Glutamatergic neuron (in vitro differentiated cells): ENCODE data around the gene COPS2. TPM values are rescaled to one million over a fixed set of nuclear protein-coding genes. Genes with fewer than 3 reads are reported as not detected.

Experiments
- DNase-seq: peaks from one replicate; pipeline ENCODE4 v3.0.0; 2022
- H3K27ac Mint-ChIP-seq: one replicate; pipeline ENCODE4 v1.8.0; 2020; ENCODE audit warnings: mild to moderate bottlenecking, mixed read lengths, inconsistent platforms; ENCODE audit not compliant: unreplicated experiment
- H3K27me3 Mint-ChIP-seq: one replicate; pipeline ENCODE4 v1.8.0; 2020; ENCODE audit warnings: mild to moderate bottlenecking, moderate library complexity, mixed read lengths, inconsistent platforms; ENCODE audit not compliant: unreplicated experiment
- H3K36me3 Mint-ChIP-seq: one replicate; pipeline ENCODE4 v1.8.0; 2020; ENCODE audit warnings: mild to moderate bottlenecking, mixed read lengths, inconsistent platforms; ENCODE audit not compliant: unreplicated experiment
- H3K4me1 Mint-ChIP-seq: one replicate; pipeline ENCODE4 v1.8.0; 2020; ENCODE audit warnings: mild to moderate bottlenecking, low read depth, mixed read lengths, inconsistent platforms; ENCODE audit not compliant: unreplicated experiment
- H3K4me3 Mint-ChIP-seq: one replicate; pipeline ENCODE4 v1.8.0; 2020; ENCODE audit warnings: mild to moderate bottlenecking, mixed read lengths, inconsistent platforms; ENCODE audit not compliant: unreplicated experiment
- H3K9me3 Mint-ChIP-seq: one replicate; pipeline ENCODE4 v1.8.0; 2020; ENCODE audit warnings: mild to moderate bottlenecking, moderate library complexity, mixed read lengths, inconsistent platforms; ENCODE audit not compliant: unreplicated experiment
- CTCF ChIP-seq: fragments of 200-600 bp; sonication (generic); IDR thresholded peaks from one replicate; pipeline ENCODE4 v1.5.0; 2021; ENCODE audit not compliant: partially characterized antibody, unreplicated experiment
- total RNA-seq: library from RNA; stranded (reverse); fragmentation: NEBNext Ultra II Directional; extraction: Animal tissue kit (Norgen Biotek cat#: 25700); gene quantifications from one replicate; pipeline ENCODE4 v1.2.1, GENCODE V29; 2021; ENCODE audit not compliant: unreplicated experiment

COPS2 gene
- total RNA-seq, 1 donor from 2014 or later = 71.8 TPM

DNA sequence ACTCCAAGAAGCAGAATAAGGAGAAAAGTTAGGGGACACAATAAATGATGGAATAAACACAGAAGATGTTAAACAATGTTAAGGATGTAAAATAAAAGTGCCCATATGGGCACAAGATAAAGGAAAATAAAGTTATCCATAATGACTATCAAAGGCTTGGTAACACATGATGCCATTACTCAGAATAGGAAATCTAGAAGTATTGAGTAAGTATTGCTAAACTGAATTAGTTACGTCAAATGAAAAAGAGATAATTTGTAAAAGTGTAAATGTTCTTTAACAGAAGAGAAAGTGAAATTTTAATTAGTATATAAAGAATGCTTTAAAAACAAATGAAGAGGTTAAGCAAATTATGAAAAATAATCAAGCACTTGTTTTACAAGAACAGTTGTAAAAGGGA, 6.7 kb downstream of the COPS2 start:
- Mint-ChIP-seq H3K27ac (no peak overlapping the region), H3K36me3 (no peaks in the 10 kb centered on the region), H3K27me3 (no peaks in the 10 kb centered on the region), H3K4me1 (peaks cover 8% of the 10 kb centered on the region), H3K4me3 (no peak overlapping the region), H3K9me3 (no peaks in the 10 kb centered on the region)
- DNase-seq = no peak
- no peak for TF ChIP-seq CTCF

GRCh38 chr15:49148298-49148697, 7.1 kb downstream of the COPS2 start:
- no peak for DNase-seq
- no peak overlapping the region for H3K4me3 Mint-ChIP-seq
- peaks cover 6% of the 10 kb centered on the region for H3K4me1 Mint-ChIP-seq
- H3K36me3 Mint-ChIP-seq = no peaks in the 10 kb centered on the region
- no peak overlapping the region for H3K27ac Mint-ChIP-seq
- no peaks in the 10 kb centered on the region for H3K27me3 Mint-ChIP-seq
- TF ChIP-seq CTCF = no peak
- no peaks in the 10 kb centered on the region for H3K9me3 Mint-ChIP-seq

DNA sequence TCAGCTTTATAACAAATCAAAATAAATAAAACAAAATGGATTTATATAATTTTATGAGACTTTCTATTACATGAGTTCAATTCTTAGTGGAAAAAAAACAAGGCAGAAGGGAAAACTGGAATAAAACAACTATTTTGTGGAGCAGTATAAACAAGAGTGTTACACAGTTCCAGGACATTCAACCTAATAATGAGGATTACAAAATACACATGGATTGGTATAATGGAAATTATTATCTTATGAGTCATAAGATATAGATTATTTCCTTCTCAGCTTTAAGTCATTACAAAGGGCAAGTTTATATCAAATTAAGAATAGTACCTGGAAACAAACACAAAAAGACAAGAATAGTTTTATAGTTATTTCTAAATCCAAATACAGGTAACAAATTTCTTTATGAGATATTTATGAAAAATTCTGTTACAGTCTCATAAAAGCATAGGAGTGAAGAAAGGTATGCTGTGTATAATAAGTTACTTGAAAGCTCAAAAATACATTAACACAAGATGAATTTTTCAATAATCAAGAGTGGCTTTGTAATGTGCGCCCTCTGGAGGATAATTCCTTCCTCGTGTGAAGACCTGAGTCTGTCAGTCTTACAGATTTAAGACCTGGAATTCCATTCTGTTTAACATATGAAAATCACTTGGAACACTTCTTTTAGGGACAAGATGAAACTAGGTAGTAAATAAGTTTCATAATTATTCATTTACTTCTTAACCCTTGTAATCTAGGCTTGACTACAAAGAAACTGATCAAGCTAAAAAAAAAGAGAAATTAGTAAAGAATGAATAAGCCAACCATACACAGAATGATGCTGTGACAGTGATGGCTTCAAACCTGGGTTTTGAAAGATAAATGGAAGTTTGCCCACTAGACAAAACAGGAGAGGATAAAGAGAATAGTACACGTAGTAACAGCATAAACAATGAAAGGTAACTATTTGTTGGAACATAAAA, 9.5 kb downstream of the COPS2 start:
- Mint-ChIP-seq H3K27ac (no peak overlapping the region), H3K27me3 (no peaks in the 10 kb centered on the region)
- DNase-seq = no peak

DNA sequence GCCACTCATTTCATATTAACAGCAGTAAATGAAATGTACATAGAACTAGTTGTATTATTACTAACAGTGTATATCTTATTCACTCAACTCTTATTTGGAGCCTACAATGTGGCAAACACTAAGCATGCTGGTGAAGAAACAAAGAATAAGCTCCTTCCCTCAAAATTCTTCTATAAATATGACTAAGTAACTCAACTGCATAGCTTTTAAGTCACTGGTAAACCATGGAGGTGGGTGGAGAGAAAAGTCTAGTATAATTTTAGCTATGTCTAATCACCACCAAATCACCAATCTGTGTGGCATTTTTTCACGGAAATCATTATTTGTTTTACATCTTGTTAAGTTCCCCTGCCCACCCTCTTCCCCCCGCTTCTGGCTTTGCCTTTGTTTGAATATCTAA, 17.5 kb downstream of the COPS2 start:
- Mint-ChIP-seq H3K27me3 (no peaks in the 10 kb centered on the region), H3K4me1 (no peaks in the 10 kb centered on the region), H3K36me3 (no peaks in the 10 kb centered on the region), H3K9me3 (no peaks in the 10 kb centered on the region), H3K4me3 (no peak overlapping the region), H3K27ac (no peak overlapping the region)
- TF ChIP-seq CTCF = no peak
- DNase-seq = no peak

More for the DNA sequence above, 9.5 kb downstream of the COPS2 start:
- peak; percentile 68 for TF ChIP-seq CTCF
- Mint-ChIP-seq H3K4me3 (no peak overlapping the region), H3K4me1 (peaks cover 6% of the 10 kb centered on the region), H3K9me3 (no peaks in the 10 kb centered on the region), H3K36me3 (no peaks in the 10 kb centered on the region)

- TF ChIP-seq CTCF = no peak
- H3K4me1 Mint-ChIP-seq = no peaks in the 10 kb centered on the region
- H3K9me3 Mint-ChIP-seq = no peaks in the 10 kb centered on the region
- no peaks in the 10 kb centered on the region for H3K27me3 Mint-ChIP-seq
- no peak for DNase-seq
- no peaks in the 10 kb centered on the region for H3K36me3 Mint-ChIP-seq
- no peak overlapping the region for H3K27ac Mint-ChIP-seq
- H3K4me3 Mint-ChIP-seq = no peak overlapping the region
Measured at GRCh38 chr15:49135911-49136310, 19.5 kb downstream of the COPS2 start.
